Germinal center (tissue), 1 donor: Measurements from ENCODE around the gene LMF2.
"Not testable (repeated sequence)": the region's sequence is repeated elsewhere in the genome, so short reads cannot be mapped to it uniquely, and the experiment has no call there.

Experiments
- DNase-seq: peaks from one replicate; pipeline ENCODE4 v3.0.0; 2012; ENCODE audit warnings: mixed read lengths, low spot score

The LMF2 gene

GRCh38 chr22:50523806-50524675, 16.5 kb upstream of the LMF2 start:
- no peak for DNase-seq

- DNase-seq, result no peak
These were observed 15.9 kb upstream of the LMF2 start for GRCh38 chr22:50523458-50523805.

- no peak for DNase-seq
These were observed 15.4 kb upstream of the LMF2 start for GRCh38 chr22:50522806-50523438.

GRCh38 chr22:50522208-50522805, 14.8 kb upstream of the LMF2 start:
- DNase-seq, result no peak

GRCh38 chr22:50521710-50522109, 14.2 kb upstream of the LMF2 start:
- DNase-seq, result no peak

- DNase-seq, result no peak
These were observed 13.4 kb upstream of the LMF2 start for GRCh38 chr22:50520826-50521453.

GRCh38 chr22:50520184-50520583, 12.7 kb upstream of the LMF2 start:
- not testable (repeated sequence) for DNase-seq

- DNase-seq, result no peak
These were observed 11.6 kb upstream of the LMF2 start for GRCh38 chr22:50519151-50519550.

- DNase-seq, result no peak
These were observed 11.1 kb upstream of the LMF2 start for GRCh38 chr22:50518606-50519005.

GRCh38 chr22:50517495-50518260, 10.2 kb upstream of the LMF2 start:
- no peak for DNase-seq

- no peak for DNase-seq
These were observed 9.4 kb upstream of the LMF2 start for GRCh38 chr22:50516891-50517290.

- DNase-seq, result no peak
These were observed 8.6 kb upstream of the LMF2 start for GRCh38 chr22:50516068-50516467.

GRCh38 chr22:50513175-50513574, 5.7 kb upstream of the LMF2 start:
- no peak for DNase-seq

- DNase-seq, result no peak
These were observed 1.4 kb upstream of the LMF2 start for GRCh38 chr22:50508897-50509296.

- peak; percentile 100 for DNase-seq
These were observed 736 bp upstream of the LMF2 start, which contains the start of gene NCAPH2 for GRCh38 chr22:50507991-50508884. Gene NCAPH2, plus strand, starts transcription at chr22:50508224. Its CDS starts 114 bp downstream, at chr22:50508338.

GRCh38 chr22:50506611-50507420, 686 bp downstream of the LMF2 start:
- DNase-seq, result no peak

- DNase-seq, result no peak
These were observed 1.5 kb downstream of the LMF2 start for GRCh38 chr22:50505776-50506610.

GRCh38 chr22:50505276-50505775, 2.2 kb downstream of the LMF2 start:
- no peak for DNase-seq
